ENCODE results near the gene DYRK2. TPM values are rescaled to one million over a fixed set of nuclear protein-coding genes. Genes with fewer than 3 reads are reported as not detected.

DYRK2 gene
- total RNA-seq, 2 experiments from 2014 or later = 28.8 to 33.7 TPM

GRCh38 chr12:67705394-67706370 is 57.1 kb downstream of the DYRK2 start:
- H3K36me3 Mint-ChIP-seq (ENCODE audit: low read depth) = peaks cover 3% of the 10 kb centered on the region

GRCh38 chr12:67709367-67709954 is 60.9 kb downstream of the DYRK2 start:
- ATAC-seq (no peak), DNase-seq (no peak)
- Mint-ChIP-seq H3K4me1 (ENCODE audit: low read depth) (peaks cover 6% of the 10 kb centered on the region), H3K9me3 (no peaks in the 10 kb centered on the region), H3K27ac (no peak overlapping the region), H3K4me3 (no peak overlapping the region), H3K27me3 (peaks cover 1% of the 10 kb centered on the region), H3K36me3 (ENCODE audit: low read depth) (no peaks in the 10 kb centered on the region)
- no peak for TF ChIP-seq CTCF (IDR thresholded peaks at IDR 0.05)
- CTCF ChIA-PET = no interaction called here
- POLR2A ChIA-PET = no interaction called here
- intact Hi-C loops (cut with micrococcal nuclease) = no loop called here

More at GRCh38 chr12:67705394-67706370, 57.1 kb downstream of the DYRK2 start:
- ChIA-PET POLR2A (no interaction called here), CTCF (interaction anchor here (1.0 kb wide), 2 partner anchors 11 to 175 kb away, joined by 3 read pairs; no protein-coding TSS in a partner anchor)
- Mint-ChIP-seq H3K4me3 (no peak overlapping the region), H3K9me3 (no peaks in the 10 kb centered on the region), H3K27ac (no peak overlapping the region), H3K27me3 (peaks cover 1% of the 10 kb centered on the region), H3K4me1 (ENCODE audit: low read depth) (peaks cover 23% of the 10 kb centered on the region)
- no peak for DNase-seq
- intact Hi-C loops (cut with micrococcal nuclease) = no loop called here
- ATAC-seq = no peak
- no peak for TF ChIP-seq CTCF (IDR thresholded peaks at IDR 0.05)

- H3K36me3 Mint-ChIP-seq (ENCODE audit: low read depth) = no peaks in the 10 kb centered on the region
- no peak for ATAC-seq
- CTCF ChIA-PET = no interaction called here
These were observed 62.0 kb downstream of the DYRK2 start for GRCh38 chr12:67710582-67710981.

GRCh38 chr12:67712011-67712410 is 63.5 kb downstream of the DYRK2 start:
- CTCF ChIA-PET = interaction anchor here (1.2 to 1.4 kb wide), 3 partner anchors 9 to 231 kb away, joined by 3 to 5 read pairs (median 3); no protein-coding TSS in a partner anchor
- Mint-ChIP-seq H3K27me3 (no peaks in the 10 kb centered on the region), H3K9me3 (no peaks in the 10 kb centered on the region), H3K36me3 (ENCODE audit: low read depth) (no peaks in the 10 kb centered on the region), H3K27ac (no peak overlapping the region), H3K4me1 (ENCODE audit: low read depth) (peaks cover 3% of the 10 kb centered on the region), H3K4me3 (no peak overlapping the region)
- intact Hi-C loops (cut with micrococcal nuclease) = no loop called here
- POLR2A ChIA-PET = no interaction called here
- DNase-seq (no peak), ATAC-seq (no peak)
- TF ChIP-seq CTCF (IDR thresholded peaks at IDR 0.05) = no peak

More at GRCh38 chr12:67710582-67710981, 62.0 kb downstream of the DYRK2 start:
- Mint-ChIP-seq H3K9me3 (no peaks in the 10 kb centered on the region), H3K4me3 (no peak overlapping the region), H3K4me1 (ENCODE audit: low read depth) (peaks cover 3% of the 10 kb centered on the region), H3K27ac (no peak overlapping the region), H3K27me3 (peaks cover 1% of the 10 kb centered on the region)
- intact Hi-C loops (cut with micrococcal nuclease) = no loop called here
- POLR2A ChIA-PET = no interaction called here
- no peak for DNase-seq
- TF ChIP-seq CTCF (IDR thresholded peaks at IDR 0.05) = no peak

GRCh38 chr12:67714648-67715047 is 66.1 kb downstream of the DYRK2 start:
- CTCF ChIA-PET = no interaction called here
- Mint-ChIP-seq H3K9me3 (no peaks in the 10 kb centered on the region), H3K4me1 (ENCODE audit: low read depth) (peaks cover 3% of the 10 kb centered on the region)

More at GRCh38 chr12:67714648-67715047, 66.1 kb downstream of the DYRK2 start:
- Mint-ChIP-seq H3K27ac (no peak overlapping the region), H3K36me3 (ENCODE audit: low read depth) (no peaks in the 10 kb centered on the region), H3K4me3 (no peak overlapping the region), H3K27me3 (no peaks in the 10 kb centered on the region)
- intact Hi-C loops (cut with micrococcal nuclease) = no loop called here
- no peak for TF ChIP-seq CTCF (IDR thresholded peaks at IDR 0.05)
- ATAC-seq (no peak), DNase-seq (no peak)
- POLR2A ChIA-PET = no interaction called here
